OCI-LY1 (cell line): ENCODE data around the gene GNAO1.

Experiments used
- EZH2 ChIP-seq: fragments of 200-600 bp; sonication (generic), shearing (Covaris generic); IDR thresholded peaks from 2 replicates; pipeline ENCODE4 v1.8.0; 2017; ENCODE audit warnings: borderline replicate concordance, mixed run types, mild to moderate bottlenecking, antibody characterized with exemption, low read length, moderate library complexity, mixed read lengths
- TF ChIP-seq, protein P1 (sequence below): fragments of 200-600 bp; sonication (generic), shearing (Covaris generic); IDR thresholded peaks from 2 replicates; pipeline ENCODE4 v1.5.1; 2017; ENCODE audit warnings: mild to moderate bottlenecking, antibody characterized with exemption, low read length, moderate library complexity, mixed read lengths

DNA sequence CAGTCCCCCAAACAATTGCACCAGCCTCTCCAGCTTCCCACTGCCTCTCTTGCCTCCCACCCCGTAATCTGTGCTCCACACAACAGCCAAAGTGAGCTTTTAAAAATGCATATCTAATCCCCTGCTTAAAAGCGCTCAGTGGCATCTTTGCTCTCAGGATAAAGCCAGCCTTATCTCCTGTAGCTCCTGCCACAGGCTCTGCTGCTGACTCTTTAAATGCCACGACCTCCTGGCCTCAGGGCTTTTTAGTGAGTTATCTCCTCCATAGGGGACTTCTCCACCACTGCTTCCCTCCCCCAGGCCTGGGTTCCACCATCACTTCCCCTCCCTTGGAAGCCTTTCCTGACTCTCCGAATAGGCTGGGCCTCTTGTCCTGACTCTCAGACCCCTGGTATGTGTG is 98.6 kb downstream of the GNAO1 start:
- TF ChIP-seq, protein P1, sequence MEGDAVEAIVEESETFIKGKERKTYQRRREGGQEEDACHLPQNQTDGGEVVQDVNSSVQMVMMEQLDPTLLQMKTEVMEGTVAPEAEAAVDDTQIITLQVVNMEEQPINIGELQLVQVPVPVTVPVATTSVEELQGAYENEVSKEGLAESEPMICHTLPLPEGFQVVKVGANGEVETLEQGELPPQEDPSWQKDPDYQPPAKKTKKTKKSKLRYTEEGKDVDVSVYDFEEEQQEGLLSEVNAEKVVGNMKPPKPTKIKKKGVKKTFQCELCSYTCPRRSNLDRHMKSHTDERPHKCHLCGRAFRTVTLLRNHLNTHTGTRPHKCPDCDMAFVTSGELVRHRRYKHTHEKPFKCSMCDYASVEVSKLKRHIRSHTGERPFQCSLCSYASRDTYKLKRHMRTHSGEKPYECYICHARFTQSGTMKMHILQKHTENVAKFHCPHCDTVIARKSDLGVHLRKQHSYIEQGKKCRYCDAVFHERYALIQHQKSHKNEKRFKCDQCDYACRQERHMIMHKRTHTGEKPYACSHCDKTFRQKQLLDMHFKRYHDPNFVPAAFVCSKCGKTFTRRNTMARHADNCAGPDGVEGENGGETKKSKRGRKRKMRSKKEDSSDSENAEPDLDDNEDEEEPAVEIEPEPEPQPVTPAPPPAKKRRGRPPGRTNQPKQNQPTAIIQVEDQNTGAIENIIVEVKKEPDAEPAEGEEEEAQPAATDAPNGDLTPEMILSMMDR = no peak
- TF ChIP-seq EZH2 = no peak
